Activated naive CD8-positive, alpha-beta T cell treated with anti-CD3 and anti-CD28 coated beads, Interleukin-2, amount 50 U/mL, for 24 hours (primary cell): ENCODE results near the gene IRAK3.
"Not testable (repeated sequence)": the region's sequence is repeated elsewhere in the genome, so short reads cannot be mapped to it uniquely, and the experiment has no call there.

Experiments used
- ATAC-seq: fragments of 150-1000 bp; cut with Tn5 transposase; one replicate; pipeline ENCODE4 v1.10.0; 2021
- DNase-seq: peaks from one replicate; pipeline ENCODE4 v3.0.0; 2021
- H3K27ac Mint-ChIP-seq: one replicate; pipeline ENCODE4 v1.8.0; 2021; ENCODE audit warnings: mild to moderate bottlenecking, mixed read lengths
- H3K27me3 Mint-ChIP-seq: one replicate; pipeline ENCODE4 v1.8.0; 2021; ENCODE audit warnings: mixed read lengths
- H3K36me3 Mint-ChIP-seq: one replicate; pipeline ENCODE4 v1.8.0; 2021; ENCODE audit warnings: low read depth, mixed read lengths
- H3K4me1 Mint-ChIP-seq: one replicate; pipeline ENCODE4 v1.8.0; 2021; ENCODE audit warnings: mixed read lengths
- H3K4me3 Mint-ChIP-seq: one replicate; pipeline ENCODE4 v1.8.0; 2021; ENCODE audit warnings: mild to moderate bottlenecking, moderate library complexity, mixed read lengths
- H3K9me3 Mint-ChIP-seq: one replicate; pipeline ENCODE4 v1.8.0; 2021; ENCODE audit warnings: mixed read lengths

IRAK3 gene

DNA sequence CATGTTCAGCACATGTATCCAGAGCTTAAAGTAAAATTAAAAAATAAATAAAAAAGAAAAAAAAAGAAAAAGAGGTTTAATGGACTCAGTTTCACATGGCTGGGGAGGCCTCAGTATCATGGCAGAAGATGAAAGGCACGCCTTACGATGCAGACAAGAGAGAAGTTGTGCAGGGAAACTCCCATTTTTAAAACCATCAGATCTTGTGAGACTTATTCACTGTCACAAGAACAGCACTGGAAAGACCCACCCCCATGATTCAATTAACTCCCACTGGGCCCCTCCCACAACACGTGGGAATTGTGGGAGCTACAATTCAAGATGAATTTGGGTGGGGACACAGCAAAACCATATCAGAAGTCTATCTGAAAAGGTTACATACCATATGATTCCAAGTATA, 24.0 kb downstream of the IRAK3 start:
- not testable (repeated sequence) for H3K27ac Mint-ChIP-seq, H3K4me3 Mint-ChIP-seq, H3K36me3 Mint-ChIP-seq, ATAC-seq, H3K9me3 Mint-ChIP-seq, DNase-seq
- H3K4me1 Mint-ChIP-seq, result peaks cover 13% of the 10 kb centered on the region
- peaks cover 21% of the 10 kb centered on the region for H3K27me3 Mint-ChIP-seq

DNA sequence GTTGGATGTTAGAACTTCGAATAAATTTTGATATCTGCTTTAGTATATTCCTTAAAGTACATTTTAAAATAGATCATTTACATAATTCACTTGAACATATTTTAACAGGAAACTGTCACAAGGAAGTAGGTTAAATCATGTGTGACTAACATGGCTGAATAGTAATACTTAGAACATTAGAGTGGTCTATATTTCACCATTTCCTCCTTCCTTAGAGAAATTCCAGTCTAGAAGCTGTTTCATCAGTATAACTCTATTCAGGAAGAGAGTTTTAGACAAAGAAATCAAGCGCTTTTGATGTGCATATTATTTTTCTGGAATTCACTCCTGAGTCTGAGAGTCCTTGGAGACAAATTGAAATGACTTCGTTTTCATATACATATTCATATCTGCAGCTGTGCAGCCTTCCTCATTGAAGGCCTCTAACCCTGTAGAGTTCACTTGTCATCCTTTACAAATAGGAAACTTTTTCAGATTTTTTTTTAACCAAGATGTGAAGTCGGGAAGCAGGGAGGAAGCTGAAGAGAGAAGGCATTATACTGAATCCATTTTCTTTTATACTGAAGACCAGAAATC, 28.4 kb downstream of the IRAK3 start:
- peaks cover 14% of the 10 kb centered on the region for H3K9me3 Mint-ChIP-seq
- no peak overlapping the region for H3K4me3 Mint-ChIP-seq
- no peak for DNase-seq
- ATAC-seq, result no peak
- no peak overlapping the region for H3K27ac Mint-ChIP-seq
- H3K36me3 Mint-ChIP-seq, result peaks cover 6% of the 10 kb centered on the region
- peaks cover 8% of the 10 kb centered on the region for H3K4me1 Mint-ChIP-seq
- H3K27me3 Mint-ChIP-seq, result peaks cover 12% of the 10 kb centered on the region

DNA sequence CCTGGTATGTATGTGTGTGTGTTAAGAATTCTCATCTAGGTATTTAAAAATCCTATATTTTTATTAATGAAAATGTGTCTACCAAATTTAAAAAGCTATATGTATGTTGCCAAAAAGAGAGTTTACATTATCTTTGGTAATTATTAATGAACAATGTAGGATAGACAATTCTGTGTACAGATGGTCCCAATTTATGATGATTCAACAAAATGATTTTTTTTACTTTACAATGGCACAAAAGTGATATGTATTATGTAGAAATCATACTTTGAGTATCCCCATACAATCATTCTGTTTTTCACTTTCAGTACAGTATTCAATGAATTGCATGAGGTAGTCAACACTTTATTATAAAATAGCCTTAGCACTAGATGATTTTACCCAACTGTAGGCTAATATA, 39.4 kb downstream of the IRAK3 start:
- Mint-ChIP-seq H3K36me3 (peaks cover 1% of the 10 kb centered on the region), H3K27me3 (peaks cover 9% of the 10 kb centered on the region), H3K4me1 (no peaks in the 10 kb centered on the region), H3K27ac (no peak overlapping the region), H3K4me3 (no peak overlapping the region), H3K9me3 (no peaks in the 10 kb centered on the region)
- DNase-seq (no peak), ATAC-seq (no peak)

DNA sequence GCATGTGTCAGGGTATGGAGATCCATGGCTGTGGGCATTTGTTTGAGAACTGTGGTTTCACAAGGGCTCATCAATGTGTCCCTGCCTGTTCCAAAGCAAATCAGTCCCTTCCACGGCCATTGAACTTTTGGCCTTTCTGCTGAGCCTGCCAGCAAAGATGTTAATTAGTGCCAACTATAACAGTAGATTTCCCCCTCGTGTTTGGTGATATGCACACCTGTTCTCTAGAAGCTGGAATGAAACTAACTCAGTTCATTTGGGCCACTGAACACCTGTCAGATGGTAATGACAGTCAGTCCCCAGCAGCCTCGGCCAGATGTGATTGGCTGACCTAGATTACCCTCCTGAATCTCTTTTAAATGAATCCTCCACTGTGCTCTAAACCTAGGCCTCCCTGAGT, 43.2 kb downstream of the IRAK3 start:
- Mint-ChIP-seq H3K4me3 (no peak overlapping the region), H3K9me3 (no peaks in the 10 kb centered on the region), H3K4me1 (peaks cover 5% of the 10 kb centered on the region), H3K36me3 (peaks cover 1% of the 10 kb centered on the region), H3K27me3 (peaks cover 21% of the 10 kb centered on the region), H3K27ac (no peak overlapping the region)
- no peak for ATAC-seq
- no peak for DNase-seq

DNA sequence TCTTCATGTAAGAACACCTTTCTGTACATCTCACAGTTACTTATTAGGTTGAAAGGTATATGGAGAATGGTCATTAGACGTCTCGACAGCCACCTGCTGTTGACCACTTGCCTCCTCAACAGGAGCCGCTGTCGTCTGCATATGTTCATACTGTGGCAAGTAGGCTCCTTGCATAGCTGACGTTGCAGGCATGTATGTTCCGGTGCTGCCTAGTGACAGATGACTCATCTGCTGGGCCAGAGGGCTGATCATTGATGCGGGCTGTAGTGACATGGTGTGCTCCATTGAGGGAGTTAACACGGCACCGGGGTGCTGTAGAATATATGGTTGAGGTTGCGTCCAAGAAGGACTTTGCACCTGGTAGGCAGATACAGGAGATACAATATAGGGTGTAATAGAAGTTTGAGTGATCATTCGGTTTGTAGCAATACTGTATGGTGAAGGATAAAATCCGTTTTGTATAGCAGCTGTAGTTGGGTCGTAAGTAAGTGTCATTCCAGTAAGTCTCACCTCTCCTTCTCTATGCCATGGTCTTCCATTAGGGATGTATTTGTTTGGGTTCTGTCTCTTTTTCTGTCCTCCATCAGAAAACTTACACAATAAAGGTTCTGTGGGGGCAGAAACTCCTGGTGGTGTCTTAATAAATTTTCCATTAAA, 45.2 kb downstream of the IRAK3 start:
- H3K36me3 Mint-ChIP-seq, H3K27ac Mint-ChIP-seq, H3K9me3 Mint-ChIP-seq, H3K4me1 Mint-ChIP-seq: not testable (repeated sequence)
- peaks cover 28% of the 10 kb centered on the region for H3K27me3 Mint-ChIP-seq
- H3K4me3 Mint-ChIP-seq, result peak overlapping the region; percentile 64
- DNase-seq (peak; percentile 15), ATAC-seq (peak; percentile 34)

DNA sequence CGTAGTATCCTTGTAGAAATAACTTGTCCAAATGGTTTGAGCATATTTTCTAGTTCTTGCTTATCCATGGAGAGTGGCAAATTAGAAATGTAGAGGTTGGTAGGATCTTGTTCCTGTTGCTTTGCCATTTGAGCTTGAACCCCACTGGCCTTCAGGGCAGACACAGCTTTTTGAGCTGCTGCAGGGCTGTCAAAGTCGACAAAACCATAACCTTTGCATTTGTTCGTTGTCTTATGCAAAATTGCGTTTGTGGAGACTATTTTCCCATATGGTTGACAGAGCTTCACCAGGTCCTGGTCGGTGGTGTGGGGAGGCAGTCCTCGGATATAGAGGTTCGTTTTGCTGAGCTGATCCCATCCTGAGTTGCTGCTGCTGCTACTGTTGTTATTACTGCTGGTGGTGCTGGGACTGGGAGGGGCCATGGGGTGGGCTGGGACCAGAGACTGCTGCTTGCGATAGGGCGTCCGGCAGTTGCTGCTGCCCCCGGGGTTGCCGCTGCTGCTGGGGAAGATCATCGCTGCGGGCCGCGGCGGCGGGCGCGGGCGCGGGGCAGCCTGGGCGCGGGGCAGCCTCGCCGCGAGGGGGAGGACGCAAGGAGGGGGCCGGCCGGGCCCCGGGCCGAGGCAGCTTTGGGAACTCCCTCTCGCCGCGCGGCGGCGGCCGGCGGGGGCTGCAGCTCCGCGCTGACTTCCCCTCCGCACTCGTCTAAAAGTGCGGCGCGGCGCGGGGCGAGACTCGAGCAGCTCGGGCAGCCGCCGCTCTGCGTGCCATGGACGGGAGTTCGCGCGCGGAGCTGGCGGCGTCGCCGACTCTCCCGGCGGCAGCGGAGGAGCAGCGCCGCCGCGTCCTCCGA, 46.0 kb downstream of the IRAK3 start:
- H3K4me1 Mint-ChIP-seq, H3K36me3 Mint-ChIP-seq, H3K9me3 Mint-ChIP-seq, H3K27ac Mint-ChIP-seq: not testable (repeated sequence)
- Mint-ChIP-seq H3K27me3 (peaks cover 26% of the 10 kb centered on the region), H3K4me3 (peak overlapping the region; percentile 64)
- DNase-seq, result peak; percentile 42
- ATAC-seq, result peak; percentile 71

DNA sequence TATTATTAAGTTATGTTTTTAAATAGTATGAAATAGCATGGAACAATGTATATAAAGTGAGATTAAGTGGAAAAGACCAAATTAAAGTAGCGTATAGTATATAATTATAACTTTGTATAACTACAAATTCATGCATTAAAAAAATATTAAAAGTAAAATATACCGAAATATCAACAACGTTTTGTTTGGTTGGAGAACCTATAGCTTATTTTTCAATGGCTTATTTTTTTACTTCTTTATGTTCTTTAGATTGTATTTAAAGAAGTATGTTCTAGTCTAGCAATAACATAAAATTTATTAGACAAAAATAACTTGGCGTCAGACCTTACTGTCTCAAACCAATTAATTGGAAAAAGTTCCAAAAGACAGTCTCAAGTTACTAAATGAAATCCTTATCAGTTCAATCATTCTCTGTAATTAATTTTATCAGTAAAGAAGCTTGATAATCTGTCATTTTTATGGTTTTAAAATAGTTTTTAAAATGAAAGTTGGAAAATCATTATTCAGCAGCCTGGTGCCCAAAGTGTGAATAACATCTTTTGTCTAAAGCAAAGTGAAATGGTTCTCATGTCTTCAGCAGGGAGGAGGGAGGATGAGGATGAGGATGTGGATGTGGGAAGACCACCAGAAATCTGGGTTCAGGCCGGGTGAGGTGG, 46.7 kb downstream of the IRAK3 start:
- no peaks in the 10 kb centered on the region for H3K9me3 Mint-ChIP-seq

DNA sequence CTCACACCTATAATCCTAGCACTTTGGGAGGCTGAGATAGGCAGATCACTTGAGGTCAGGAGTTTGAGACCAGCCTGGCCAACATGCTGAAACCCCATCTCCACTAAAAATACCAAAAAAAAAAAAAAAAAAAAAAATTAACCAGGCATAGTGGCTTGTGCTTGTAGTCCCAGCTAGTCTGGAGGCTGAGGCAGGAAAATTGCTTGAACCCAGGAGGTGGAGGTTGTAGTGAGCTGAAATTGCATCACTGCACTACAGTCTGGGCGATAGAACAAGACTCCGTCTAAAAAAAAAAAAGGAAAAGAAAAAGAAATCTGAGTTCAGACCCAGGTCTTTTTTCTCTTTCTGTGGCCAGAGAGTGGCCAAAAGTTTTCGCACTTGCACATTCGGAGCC, 47.3 kb downstream of the IRAK3 start:
- not testable (repeated sequence) for H3K4me1 Mint-ChIP-seq, ATAC-seq, DNase-seq, H3K36me3 Mint-ChIP-seq, H3K9me3 Mint-ChIP-seq, H3K27ac Mint-ChIP-seq
- Mint-ChIP-seq H3K4me3 (peak overlapping the region; percentile 39), H3K27me3 (peaks cover 25% of the 10 kb centered on the region)

More for the DNA sequence above, 46.7 kb downstream of the IRAK3 start:
- peak overlapping the region; percentile 52 for H3K4me3 Mint-ChIP-seq
- peaks cover 1% of the 10 kb centered on the region for H3K36me3 Mint-ChIP-seq
- peaks cover 26% of the 10 kb centered on the region for H3K27me3 Mint-ChIP-seq
- DNase-seq (no peak), ATAC-seq (no peak)
- peaks cover 5% of the 10 kb centered on the region for H3K4me1 Mint-ChIP-seq
- no peak overlapping the region for H3K27ac Mint-ChIP-seq

DNA sequence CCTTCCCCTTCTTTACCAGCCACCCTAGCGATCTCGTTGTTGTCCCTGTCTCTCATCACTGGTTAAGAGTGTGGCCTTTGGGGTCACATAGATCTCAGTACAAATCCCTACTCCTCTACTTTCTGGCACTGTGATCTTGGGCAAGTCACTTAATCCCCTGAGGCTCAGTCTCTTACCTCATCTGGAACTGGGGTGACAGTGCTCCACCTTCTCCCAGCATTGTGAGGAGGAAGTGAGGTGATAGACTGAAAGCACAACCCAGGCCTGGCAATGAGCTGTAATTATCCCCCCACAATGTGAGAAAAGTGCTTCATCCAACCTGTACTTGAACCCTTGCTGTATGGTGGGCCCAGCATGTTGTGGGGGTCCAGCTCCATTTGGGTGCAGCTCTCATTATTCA, 48.0 kb downstream of the IRAK3 start:
- Mint-ChIP-seq H3K36me3 (no peaks in the 10 kb centered on the region), H3K4me1 (peaks cover 5% of the 10 kb centered on the region), H3K9me3 (no peaks in the 10 kb centered on the region), H3K27me3 (peaks cover 25% of the 10 kb centered on the region), H3K27ac (no peak overlapping the region), H3K4me3 (peak overlapping the region; percentile 1)
- no peak for ATAC-seq
- no peak for DNase-seq

DNA sequence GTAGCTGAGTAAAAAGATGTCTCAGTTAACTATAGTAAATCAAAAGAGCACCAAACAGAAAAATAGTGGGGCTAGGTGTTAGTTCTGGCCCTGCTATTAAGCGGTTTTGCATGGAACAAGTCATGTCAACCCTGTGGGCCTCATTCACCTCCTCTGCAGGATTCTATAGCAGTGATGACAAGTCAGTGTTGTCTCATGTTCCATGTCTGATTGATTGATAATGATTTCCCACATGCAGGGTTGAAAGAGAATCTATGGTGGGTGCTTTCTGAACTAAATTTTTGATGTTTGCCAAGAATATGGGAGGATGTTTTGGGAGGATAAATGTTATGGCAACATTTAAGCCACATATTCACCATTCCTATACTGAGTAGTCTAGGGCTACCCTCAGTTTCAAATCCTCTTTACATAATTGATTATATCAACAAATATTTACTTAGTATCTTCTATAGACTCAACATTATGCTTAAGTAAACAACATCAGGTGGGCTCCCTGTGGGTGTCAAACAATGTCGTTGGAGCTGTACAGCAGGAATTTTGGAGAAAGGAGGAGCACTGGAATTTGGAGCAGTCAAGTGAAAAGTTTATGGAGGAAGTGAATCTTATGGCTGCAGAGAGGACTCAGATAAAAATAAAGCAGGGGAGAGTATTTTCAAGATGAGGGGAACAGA, 48.6 kb downstream of the IRAK3 start:
- ATAC-seq, result no peak
- H3K27me3 Mint-ChIP-seq, result peaks cover 25% of the 10 kb centered on the region
- no peak for DNase-seq
- no peak overlapping the region for H3K27ac Mint-ChIP-seq
- no peaks in the 10 kb centered on the region for H3K9me3 Mint-ChIP-seq
- no peaks in the 10 kb centered on the region for H3K36me3 Mint-ChIP-seq
- peaks cover 5% of the 10 kb centered on the region for H3K4me1 Mint-ChIP-seq
- no peak overlapping the region for H3K4me3 Mint-ChIP-seq

DNA sequence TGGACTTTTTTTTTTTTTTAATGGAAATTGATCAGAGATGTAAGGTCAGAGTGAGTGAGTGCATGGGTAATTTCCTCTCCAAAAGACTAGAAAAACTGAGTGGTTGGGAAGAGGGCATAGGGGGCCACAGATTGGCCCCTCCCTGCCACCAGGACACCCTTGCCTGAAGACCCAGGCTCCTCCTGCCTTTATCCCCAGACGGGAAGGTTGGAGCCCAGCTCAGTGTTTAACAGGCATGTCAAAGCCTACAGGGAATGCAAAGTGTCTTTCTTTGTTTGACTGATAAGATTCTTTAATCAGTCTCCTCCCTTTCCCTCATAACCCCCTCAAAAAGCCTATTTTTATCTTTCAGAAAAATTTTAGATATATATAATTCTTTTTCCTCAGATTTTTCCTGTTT, 50.3 kb downstream of the IRAK3 start:
- no peak overlapping the region for H3K4me3 Mint-ChIP-seq
- no peaks in the 10 kb centered on the region for H3K36me3 Mint-ChIP-seq
- H3K9me3 Mint-ChIP-seq, result no peaks in the 10 kb centered on the region
- H3K4me1 Mint-ChIP-seq, result peaks cover 5% of the 10 kb centered on the region
- peaks cover 21% of the 10 kb centered on the region for H3K27me3 Mint-ChIP-seq
- ATAC-seq (no peak), DNase-seq (no peak)
- H3K27ac Mint-ChIP-seq, result no peak overlapping the region

DNA sequence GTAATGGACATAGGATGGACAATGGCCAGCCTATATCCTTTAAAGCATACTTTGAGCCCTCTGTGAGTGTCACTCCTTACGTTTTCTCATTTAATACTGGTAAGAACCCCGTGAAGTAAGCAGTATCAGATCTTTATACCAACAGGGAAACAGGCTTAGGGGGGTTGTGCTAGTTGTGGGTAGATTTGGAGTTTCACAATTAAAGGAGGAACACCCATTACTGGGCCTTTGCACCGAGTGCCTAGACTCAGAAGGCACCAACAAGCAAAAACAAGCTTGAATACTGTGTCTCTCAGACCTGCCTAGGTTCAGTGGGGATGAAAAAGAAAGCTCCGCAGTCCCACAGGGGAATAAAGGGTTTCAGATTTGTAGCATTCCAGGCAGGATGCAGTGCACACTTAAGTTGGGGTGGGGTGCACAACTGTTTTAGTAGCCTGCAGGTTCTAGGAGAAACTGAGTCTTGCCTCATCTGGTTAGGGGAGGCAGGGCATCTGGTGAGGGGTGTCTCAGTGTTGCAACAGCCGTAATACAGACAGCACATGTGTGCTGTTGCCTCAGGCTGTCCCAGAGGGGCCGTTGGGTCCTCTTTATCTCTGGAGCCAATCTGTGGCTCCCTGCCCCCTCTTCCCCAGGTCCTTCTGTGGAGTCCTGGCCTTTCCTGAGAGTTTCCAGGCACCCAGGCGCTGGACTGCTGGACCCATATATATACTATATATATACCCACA, 51.2 kb downstream of the IRAK3 start:
- no peaks in the 10 kb centered on the region for H3K36me3 Mint-ChIP-seq
- H3K4me1 Mint-ChIP-seq, result peaks cover 5% of the 10 kb centered on the region
- DNase-seq, result no peak
- no peak for ATAC-seq
- peaks cover 14% of the 10 kb centered on the region for H3K27me3 Mint-ChIP-seq
- no peak overlapping the region for H3K27ac Mint-ChIP-seq
- no peak overlapping the region for H3K4me3 Mint-ChIP-seq
- no peaks in the 10 kb centered on the region for H3K9me3 Mint-ChIP-seq

DNA sequence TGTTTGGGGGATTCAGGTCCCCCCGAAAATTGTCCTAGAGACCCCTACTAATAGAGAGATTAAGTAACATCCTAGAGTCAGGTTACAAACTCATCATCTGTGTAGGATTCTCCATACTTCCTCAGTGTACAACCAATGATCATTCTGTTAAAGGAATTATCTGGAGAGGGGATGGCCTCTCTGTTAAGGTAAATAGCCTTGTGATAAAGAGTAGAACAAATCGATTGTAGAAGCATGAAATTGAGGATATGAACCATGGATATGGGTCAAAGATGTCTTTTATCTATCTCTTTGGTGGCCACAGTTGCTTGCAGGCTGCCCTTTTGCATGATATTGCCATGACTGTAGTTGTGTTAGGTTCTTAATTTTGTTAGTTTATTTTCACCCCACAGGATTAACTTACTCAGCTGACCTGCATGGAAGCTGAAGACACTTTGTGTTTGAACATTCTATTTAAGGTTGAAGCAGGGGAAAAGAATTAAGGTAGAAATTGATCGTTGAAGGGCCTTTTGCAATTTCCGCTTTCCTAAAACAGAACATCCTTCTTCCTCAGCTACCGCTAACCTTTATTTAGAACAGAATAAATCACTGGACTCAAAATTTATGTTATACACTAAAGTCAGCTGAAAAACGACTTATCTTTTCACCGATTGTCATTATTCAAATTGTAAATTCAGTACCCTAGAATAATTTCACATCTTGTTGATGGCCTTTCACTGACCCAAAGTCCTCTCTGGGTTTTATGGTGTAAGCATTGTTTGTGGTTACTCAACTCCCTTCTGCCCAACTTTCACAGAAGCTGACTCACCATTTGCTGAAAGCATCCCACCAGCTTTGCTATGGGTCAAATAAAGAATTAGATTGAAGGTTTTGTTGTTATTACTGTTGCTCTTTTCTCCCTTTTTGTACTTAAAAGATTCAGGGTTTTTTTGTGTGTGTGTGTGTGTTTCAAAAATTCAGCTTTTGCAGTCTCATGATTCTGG, 52.3 kb downstream of the IRAK3 start:
- Mint-ChIP-seq H3K4me1 (peaks cover 3% of the 10 kb centered on the region), H3K36me3 (no peaks in the 10 kb centered on the region), H3K4me3 (no peak overlapping the region), H3K27me3 (peaks cover 11% of the 10 kb centered on the region), H3K27ac (no peak overlapping the region), H3K9me3 (no peaks in the 10 kb centered on the region)
- no peak for ATAC-seq
- DNase-seq, result no peak
